Endothelial cell of umbilical vein (primary cell): Measurements from ENCODE around the gene FGF23. TPM values are rescaled to one million over a fixed set of nuclear protein-coding genes. Genes with fewer than 3 reads are reported as not detected.

ENCODE experiments used
- BruUV-seq: library from RNA; stranded (reverse); fragments of 400-500 nt; replicated peaks from 2 replicates; lab custom pipeline; 2021; lab: Mats Ljungman, UMichigan
- CTCF ChIA-PET: fragments of 300-600, 350-600 bp; sonication (Branson Sonifier 250); formaldehyde crosslinking; loops from one replicate; lab custom pipeline; 2021; ENCODE audit warnings: antibody characterized with exemption, inconsistent platforms; lab: Charles Lee
- POLR2A ChIA-PET: fragments of 300-600, 350-600 bp; sonication (Branson Sonifier 250); formaldehyde crosslinking; loops from one replicate; lab custom pipeline; 2021; ENCODE audit warnings: antibody characterized with exemption, inconsistent platforms; lab: Charles Lee
- DNase-seq: peaks from one replicate; pipeline ENCODE4 v3.0.0-alpha.2; 2011; ENCODE audit warnings: low read depth, low spot score
- FAIRE-seq: peaks from 2 replicates; lab custom pipeline; 2011; peaks lifted over from hg19 to GRCh38; lab: Jason Lieb, UNC
- H2AFZ ChIP-seq: 2 replicates; pipeline ENCODE4 v1.6.0; 2012; ENCODE audit warnings: low read depth, low read length, control low read depth, inconsistent platforms
- H3K27ac ChIP-seq: 2 replicates; pipeline ENCODE4 v1.5.1; 2011; ENCODE audit warnings: low read depth, mild to moderate bottlenecking, control low read depth, low read length, moderate library complexity; ENCODE audit not compliant: insufficient read depth
- H3K27me3 ChIP-seq, 2 experiments: 2 replicates each; pipeline versions ENCODE4 v1.6.0 to v1.6.1; 2011; ENCODE audit warnings: low read length in 2 of 2, mixed read lengths in 1 of 2; ENCODE audit not compliant: control insufficient read depth in 2 of 2, insufficient read depth in 2 of 2
- H3K36me3 ChIP-seq, 2 experiments: 2 replicates in 1 of 2; 3 replicates in 1 of 2; pipeline ENCODE4 v1.5.1; 2011; ENCODE audit warnings: low read length in 2 of 2, mild to moderate bottlenecking in 1 of 2, moderate library complexity in 1 of 2; ENCODE audit not compliant: control insufficient read depth in 2 of 2, insufficient read depth in 2 of 2; ENCODE audit errors: extremely low read depth in 1 of 2
- H3K4me1 ChIP-seq: 3 replicates; pipeline ENCODE4 v1.5.1; 2011; ENCODE audit warnings: mild to moderate bottlenecking, low read length; ENCODE audit not compliant: control insufficient read depth, insufficient read depth; ENCODE audit errors: extremely low read depth
- H3K4me2 ChIP-seq: 2 replicates; pipeline ENCODE4 v1.6.1; 2011; ENCODE audit warnings: low read length, control low read depth, mixed read lengths; ENCODE audit not compliant: insufficient read depth
- H3K4me3 ChIP-seq, 3 experiments: fragments of 200-600 bp in 1 of 3; sonication (generic), shearing (Covaris generic) in 1 of 3; replicated peaks in 1 of 3; 2 replicates each; pipeline ENCODE4 v1.5.1; 2011 to 2016; ENCODE audit warnings: control low read depth in 3 of 3, low read length in 3 of 3, mild to moderate bottlenecking in 2 of 3, inconsistent platforms in 1 of 3, low read depth in 1 of 3, moderate library complexity in 1 of 3; ENCODE audit not compliant: insufficient read depth in 1 of 3
- H3K79me2 ChIP-seq: 2 replicates; pipeline ENCODE4 v1.6.0; 2012; ENCODE audit warnings: low read length, inconsistent platforms; ENCODE audit not compliant: control insufficient read depth, insufficient read depth
- H3K9ac ChIP-seq: replicated peaks from 2 replicates; pipeline ENCODE3; 2011; ENCODE audit warnings: low read length, control low read depth; ENCODE audit not compliant: insufficient read depth; ENCODE audit errors: extremely low read depth
- H3K9me1 ChIP-seq: replicated peaks from 3 replicates; pipeline ENCODE4 v1.6.0; 2011; ENCODE audit warnings: mild to moderate bottlenecking, low read length; ENCODE audit not compliant: control insufficient read depth, insufficient read depth; ENCODE audit errors: extremely low read depth
- H3K9me3 ChIP-seq: replicated peaks from 2 replicates; pipeline ENCODE4 v1.5.1; 2012; ENCODE audit warnings: low read length, inconsistent platforms; ENCODE audit not compliant: control insufficient read depth, insufficient read depth
- H4K20me1 ChIP-seq: replicated peaks from 2 replicates; pipeline ENCODE3; 2011; ENCODE audit warnings: mild to moderate bottlenecking, low read length; ENCODE audit not compliant: control insufficient read depth, insufficient read depth; ENCODE audit errors: extremely low read depth
- CTCF ChIP-seq, 2 donors: IDR thresholded peaks; 1 replicate in 1 of 2; 2 replicates in 1 of 2; pipeline ENCODE4 v1.5.1; 2011; ENCODE audit warnings: low read length in 2 of 2, mild to moderate bottlenecking in 2 of 2, moderate library complexity in 2 of 2, control low read depth in 1 of 2, inconsistent platforms in 1 of 2, low read depth in 1 of 2; ENCODE audit not compliant: insufficient read depth in 1 of 2; ENCODE audit errors: extremely low read depth in 1 of 2
- EZH2 ChIP-seq: IDR thresholded peaks from 2 replicates; pipeline ENCODE4 v1.6.1; 2012; ENCODE audit warnings: borderline replicate concordance, low read depth, mild to moderate bottlenecking, moderate library complexity, low read length, inconsistent platforms; ENCODE audit not compliant: severe bottlenecking
- FOS ChIP-seq: IDR thresholded peaks from 2 replicates; pipeline ENCODE4 v1.6.1; 2011; ENCODE audit warnings: mild to moderate bottlenecking, low read length, moderate library complexity, borderline replicate concordance; ENCODE audit not compliant: insufficient read depth
- GATA2 ChIP-seq: IDR thresholded peaks from 2 replicates; pipeline ENCODE4 v1.7.0; 2011; ENCODE audit warnings: low read depth, mild to moderate bottlenecking, moderate library complexity, mixed read lengths, low read length; ENCODE audit not compliant: insufficient read length, insufficient read depth
- JUN ChIP-seq: IDR thresholded peaks from 2 replicates; pipeline ENCODE4 v1.6.1; 2011; ENCODE audit warnings: borderline replicate concordance, low read depth; ENCODE audit not compliant: insufficient read length, insufficient read depth
- MAX ChIP-seq: IDR thresholded peaks from 2 replicates; pipeline ENCODE4 v1.6.1; 2011; ENCODE audit not compliant: insufficient read depth, insufficient read length
- MYC ChIP-seq: IDR thresholded peaks from one replicate; pipeline ENCODE4 v1.6.1; 2011; ENCODE audit warnings: mild to moderate bottlenecking, low read depth, low read length
- POLR2A ChIP-seq: IDR thresholded peaks from 2 replicates; pipeline ENCODE4 v1.6.1; 2012; ENCODE audit warnings: low read depth, mild to moderate bottlenecking, control low read depth, low read length
- POLR2AphosphoS5 ChIP-seq: IDR thresholded peaks from 2 replicates; pipeline ENCODE4 v1.6.1; 2012; ENCODE audit warnings: low read depth, mild to moderate bottlenecking, control low read depth, low read length, moderate library complexity; ENCODE audit not compliant: insufficient read depth
- dilution Hi-C: fragments of 300-500 bp; cut with MboI; formaldehyde crosslinking; loops from one replicate; pipeline ENCODE4 v1.15.0; 2019; ENCODE audit warnings: low sequenced_read_pairs; ENCODE audit not compliant: extremely low pct_ligation_motif_present
- intact Hi-C: fragments of 100-400 bp; cut with micrococcal nuclease; formaldehyde crosslinking; loops from one replicate; pipeline ENCODE4 v1.10.0; 2022
- polyA plus RNA-seq, 4 experiments: library from polyadenylated mRNA; depleted of rRNA in 3 of 4; stranded (reverse) in 3 of 4; unstranded in 1 of 4; fragments of >200 nt; gene quantifications; 2 replicates each; pipeline versions ENCODE4 v1.2.1 to v1.2.3, GENCODE V29; 2011 to 2012; ENCODE audit warnings: missing spikeins in 1 of 4
- total RNA-seq: library from RNA; stranded (reverse); gene quantifications from 2 replicates; pipeline ENCODE4 v1.2.3, GENCODE V29; 2021

The FGF23 gene
- total and polyA plus RNA-seq, 2 donors (not counting 3 experiments of a cell fraction or from before 2014, with no cell fraction given): not detected

GRCh38 chr12:4375449-4375848 is 4.1 kb downstream of the FGF23 start:
- H3K4me2 ChIP-seq: no peak overlapping the region
- FAIRE-seq (no peak), DNase-seq (no peak)
- ChIA-PET CTCF (no interaction called here), POLR2A (no interaction called here)
- no peaks in the 10 kb centered on the region for H3K36me3 ChIP-seq
- intact Hi-C loops: no loop called here
- H3K9me3 ChIP-seq: no peaks in the 10 kb centered on the region
- dilution Hi-C loops: no loop called here
- peaks cover 0 to 4% of the 10 kb centered on the region in 2 experiments for H3K27me3 ChIP-seq
- no peak overlapping the region for H3K9ac ChIP-seq
- H3K4me1 ChIP-seq: no peaks in the 10 kb centered on the region
- no peak overlapping the region for H3K4me3 ChIP-seq
- H4K20me1 ChIP-seq: no peaks in the 10 kb centered on the region
- H2AFZ ChIP-seq: no peak overlapping the region
- H3K9me1 ChIP-seq: no peaks in the 10 kb centered on the region
- H3K79me2 ChIP-seq: no peaks in the 10 kb centered on the region
- no TSS peak for BruUV-seq
- no peak overlapping the region for H3K27ac ChIP-seq
- TF ChIP-seq MYC (no peak), JUN (no peak), POLR2AphosphoS5 (no peak), POLR2A (no peak), FOS (no peak), GATA2 (no peak), CTCF (IDR thresholded peaks at IDR 0.05; ENCODE audit: extremely low read depth in 1 of 2, insufficient read depth in 1 of 2, low read depth in 1 of 2, low read length in 2 of 2) (no peak), EZH2 (no peak), MAX (no peak)
